Smooth muscle cell (in vitro differentiated cells): ENCODE data around the gene ZBTB46. TPM values are rescaled to one million over a fixed set of nuclear protein-coding genes. Genes with fewer than 3 reads are reported as not detected.

Experiments used
- DNase-seq: peaks from one replicate; lab custom pipeline; 2025; ENCODE audit not compliant: unreplicated experiment; lab: John Stamatoyannopoulos, UW
- H2AFZ ChIP-seq: fragments of 200-600 bp; sonication (generic); 2 replicates; pipeline ENCODE4 v1.6.0; 2016; ENCODE audit warnings: antibody characterized with exemption, low read depth, mild to moderate bottlenecking
- H3F3A ChIP-seq: fragments of 200-600 bp; sonication (generic); 2 replicates; pipeline ENCODE4 v1.6.0; 2017; ENCODE audit warnings: antibody characterized with exemption, low read depth
- H3K27ac ChIP-seq: fragments of 200-600 bp; sonication (generic); 2 replicates; pipeline ENCODE4 v1.5.1; 2016; ENCODE audit warnings: low read depth, mild to moderate bottlenecking
- H3K27me3 ChIP-seq: fragments of 200-600 bp; sonication (generic); 2 replicates; pipeline ENCODE4 v1.6.1; 2016; ENCODE audit warnings: low read depth, mild to moderate bottlenecking
- H3K36me3 ChIP-seq: fragments of 200-600 bp; sonication (generic); 2 replicates; pipeline ENCODE4 v1.5.1; 2016; ENCODE audit warnings: low read depth
- H3K4me1 ChIP-seq: fragments of 200-600 bp; sonication (generic); 2 replicates; pipeline ENCODE4 v1.5.1; 2016; ENCODE audit warnings: low read depth
- H3K4me2 ChIP-seq: fragments of 200-600 bp; sonication (generic); 2 replicates; pipeline ENCODE4 v1.6.0; 2016; ENCODE audit warnings: mild to moderate bottlenecking
- H3K4me3 ChIP-seq: fragments of 200-600 bp; sonication (generic); 2 replicates; pipeline ENCODE4 v1.5.1; 2016; ENCODE audit warnings: mild to moderate bottlenecking
- H3K79me2 ChIP-seq: fragments of 200-600 bp; sonication (generic); 2 replicates; pipeline ENCODE4 v1.6.0; 2016; ENCODE audit warnings: low read depth, mild to moderate bottlenecking
- H3K9ac ChIP-seq: fragments of 200-600 bp; sonication (generic); 2 replicates; pipeline ENCODE4 v1.6.0; 2016; ENCODE audit warnings: low read depth
- H3K9me3 ChIP-seq: fragments of 200-600 bp; sonication (generic); replicated peaks from 2 replicates; pipeline ENCODE4 v1.5.1; 2016; ENCODE audit warnings: low read depth
- H4K20me1 ChIP-seq: fragments of 200-600 bp; sonication (generic); 2 replicates; pipeline ENCODE4 v1.6.0; 2016; ENCODE audit warnings: low read depth
- WGBS: methylation state at CpG from one replicate; pipeline ENCODE4 v1.1.7; 2016; ENCODE audit warnings: low lambda C conversion rate; 5-methylcytosine and 5-hydroxymethylcytosine counted together
- polyA plus RNA-seq: library from polyadenylated mRNA; unstranded; fragments of >200 nt; fragmentation: Nextera tagmentation; extraction: Ambion mirVana; gene quantifications from 2 replicates; pipeline ENCODE4 v1.2.1, GENCODE V29; 2016
- total RNA-seq: library from RNA; depleted of rRNA; stranded (reverse); fragments of >200 nt; gene quantifications from 2 replicates; pipeline ENCODE4 v1.2.3, GENCODE V29; 2014
- TF ChIP-seq, protein P1 (sequence below): fragments of 200-600 bp; sonication (generic); IDR thresholded peaks from 2 replicates; pipeline ENCODE4 v1.5.1; 2017; ENCODE audit warnings: borderline replicate concordance, mild to moderate bottlenecking, antibody characterized with exemption; ENCODE audit not compliant: insufficient read depth, poor library complexity, severe bottlenecking

Gene ZBTB46
- total and polyA plus RNA-seq, 2 experiments from 2014 or later = 2.3 to 2.7 TPM

DNA sequence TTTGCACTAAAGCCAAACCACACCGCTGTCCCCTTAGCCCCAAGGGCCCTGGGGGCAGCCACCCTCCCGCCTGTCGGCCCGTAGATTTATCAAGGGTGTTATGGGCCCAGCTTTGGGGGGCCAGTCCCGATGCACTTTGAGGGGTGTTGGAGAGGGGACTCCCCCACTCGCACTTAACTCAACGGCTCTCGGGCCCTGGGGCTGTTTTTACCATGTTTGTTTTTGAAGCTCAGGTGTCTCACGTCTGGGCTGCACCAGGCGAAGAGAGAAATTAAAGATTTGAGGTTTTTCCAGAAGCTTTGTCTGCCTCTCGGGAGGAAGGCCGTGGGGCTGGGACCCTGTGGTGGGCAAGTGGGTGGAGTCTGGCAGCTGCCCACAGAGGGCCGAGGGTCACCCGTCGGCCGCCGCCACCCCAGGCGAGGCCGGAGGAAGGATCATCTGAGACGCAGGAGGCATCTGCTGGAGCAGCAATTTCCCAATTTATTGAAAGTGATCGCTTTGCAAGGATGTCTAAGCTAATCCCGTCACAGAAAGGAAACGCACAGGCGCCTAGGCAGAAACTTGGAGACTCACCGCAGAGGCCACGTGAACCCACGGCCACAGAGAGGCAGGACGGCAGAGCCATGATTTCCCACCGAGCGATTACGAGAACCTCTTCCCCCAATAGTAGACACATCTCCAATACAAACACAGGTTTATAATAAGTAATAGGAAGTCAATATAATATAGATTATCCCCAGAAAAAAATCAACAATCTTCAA, 87.7 kb downstream of the ZBTB46 start:
- Histone ChIP-seq H3K9me3 (no peaks in the 10 kb centered on the region), H2AFZ (no peak overlapping the region), H3K4me1 (peaks cover 16% of the 10 kb centered on the region), H3K4me3 (no peak overlapping the region), H4K20me1 (peaks cover 10% of the 10 kb centered on the region), H3F3A (peaks cover 23% of the 10 kb centered on the region), H3K27me3 (no peaks in the 10 kb centered on the region), H3K36me3 (no peaks in the 10 kb centered on the region), H3K79me2 (no peaks in the 10 kb centered on the region), H3K4me2 (no peak overlapping the region), H3K27ac (no peak overlapping the region), H3K9ac (no peak overlapping the region)
- 95% methylated on average over 31 of the region's 31 CpGs for WGBS
- TF ChIP-seq, protein P1, sequence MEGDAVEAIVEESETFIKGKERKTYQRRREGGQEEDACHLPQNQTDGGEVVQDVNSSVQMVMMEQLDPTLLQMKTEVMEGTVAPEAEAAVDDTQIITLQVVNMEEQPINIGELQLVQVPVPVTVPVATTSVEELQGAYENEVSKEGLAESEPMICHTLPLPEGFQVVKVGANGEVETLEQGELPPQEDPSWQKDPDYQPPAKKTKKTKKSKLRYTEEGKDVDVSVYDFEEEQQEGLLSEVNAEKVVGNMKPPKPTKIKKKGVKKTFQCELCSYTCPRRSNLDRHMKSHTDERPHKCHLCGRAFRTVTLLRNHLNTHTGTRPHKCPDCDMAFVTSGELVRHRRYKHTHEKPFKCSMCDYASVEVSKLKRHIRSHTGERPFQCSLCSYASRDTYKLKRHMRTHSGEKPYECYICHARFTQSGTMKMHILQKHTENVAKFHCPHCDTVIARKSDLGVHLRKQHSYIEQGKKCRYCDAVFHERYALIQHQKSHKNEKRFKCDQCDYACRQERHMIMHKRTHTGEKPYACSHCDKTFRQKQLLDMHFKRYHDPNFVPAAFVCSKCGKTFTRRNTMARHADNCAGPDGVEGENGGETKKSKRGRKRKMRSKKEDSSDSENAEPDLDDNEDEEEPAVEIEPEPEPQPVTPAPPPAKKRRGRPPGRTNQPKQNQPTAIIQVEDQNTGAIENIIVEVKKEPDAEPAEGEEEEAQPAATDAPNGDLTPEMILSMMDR = no peak
- DNase-seq = no peak

- DNase-seq = no peak
- Histone ChIP-seq H3F3A (peaks cover 27% of the 10 kb centered on the region), H3K36me3 (no peaks in the 10 kb centered on the region), H3K9me3 (no peaks in the 10 kb centered on the region), H3K4me1 (peaks cover 25% of the 10 kb centered on the region), H3K27ac (no peak overlapping the region), H3K27me3 (no peaks in the 10 kb centered on the region), H2AFZ (no peak overlapping the region), H3K4me3 (no peak overlapping the region), H3K9ac (no peak overlapping the region), H3K79me2 (no peaks in the 10 kb centered on the region), H3K4me2 (no peak overlapping the region), H4K20me1 (peaks cover 13% of the 10 kb centered on the region)
- TF ChIP-seq, protein P1 = no peak
- 99% methylated on average over 23 of the region's 37 CpGs for WGBS
Observed at GRCh38 chr20:63742381-63743024, 88.6 kb downstream of the ZBTB46 start.

GRCh38 chr20:63741676-63742380, 89.2 kb downstream of the ZBTB46 start:
- no peak for DNase-seq
- H3K36me3 ChIP-seq = no peaks in the 10 kb centered on the region
- H3K9ac ChIP-seq = no peak overlapping the region
- no peaks in the 10 kb centered on the region for H3K79me2 ChIP-seq
- no peaks in the 10 kb centered on the region for H3K27me3 ChIP-seq
- no peak overlapping the region for H2AFZ ChIP-seq
- H3K27ac ChIP-seq = no peak overlapping the region
- 94% methylated on average over 28 of the region's 30 CpGs for WGBS
- H3K4me1 ChIP-seq = peaks cover 30% of the 10 kb centered on the region
- H3K4me3 ChIP-seq = peak overlapping the region; percentile 83
- peaks cover 20% of the 10 kb centered on the region for H4K20me1 ChIP-seq
- TF ChIP-seq, protein P1 = no peak
- H3F3A ChIP-seq = peaks cover 27% of the 10 kb centered on the region
- peak overlapping the region; percentile 87 for H3K4me2 ChIP-seq
- H3K9me3 ChIP-seq = no peaks in the 10 kb centered on the region
